G401.6 (cell line): ENCODE data around the gene NCAM1.

Experiments
- FAIRE-seq: peaks from 2 replicates; lab custom pipeline; 2012; peaks lifted over from hg19 to GRCh38; lab: Jason Lieb, UNC

The NCAM1 gene

GRCh38 chr11:113090716-113091480, 129.7 kb downstream of the NCAM1 start:
- no peak for FAIRE-seq

GRCh38 chr11:113091481-113091780, 130.2 kb downstream of the NCAM1 start:
- FAIRE-seq, result no peak

- FAIRE-seq, result no peak
These were observed 135.4 kb downstream of the NCAM1 start for GRCh38 chr11:113096648-113097047.

GRCh38 chr11:113103932-113104690, 142.9 kb downstream of the NCAM1 start:
- FAIRE-seq, result no peak

- FAIRE-seq, result no peak
These were observed 143.6 kb downstream of the NCAM1 start for GRCh38 chr11:113104691-113105251.

GRCh38 chr11:113105592-113105991, 144.4 kb downstream of the NCAM1 start:
- FAIRE-seq, result no peak

GRCh38 chr11:113106507-113106906, 145.3 kb downstream of the NCAM1 start:
- FAIRE-seq, result no peak

GRCh38 chr11:113110046-113110445, 148.8 kb downstream of the NCAM1 start:
- FAIRE-seq, result no peak

- FAIRE-seq, result no peak
These were observed 149.9 kb downstream of the NCAM1 start for GRCh38 chr11:113111156-113111555.

GRCh38 chr11:113112307-113112706, 151.1 kb downstream of the NCAM1 start:
- FAIRE-seq, result no peak

GRCh38 chr11:113113801-113114704, 152.8 kb downstream of the NCAM1 start:
- FAIRE-seq, result no peak

GRCh38 chr11:113114705-113115027, 153.4 kb downstream of the NCAM1 start:
- no peak for FAIRE-seq

GRCh38 chr11:113118104-113118503, 156.9 kb downstream of the NCAM1 start:
- FAIRE-seq, result no peak

GRCh38 chr11:113119074-113119473, 157.9 kb downstream of the NCAM1 start:
- FAIRE-seq, result no peak

- FAIRE-seq, result no peak
These were observed 158.9 kb downstream of the NCAM1 start for GRCh38 chr11:113119966-113120736.

GRCh38 chr11:113121746-113122145, 160.5 kb downstream of the NCAM1 start:
- no peak for FAIRE-seq

- no peak for FAIRE-seq
These were observed 162.8 kb downstream of the NCAM1 start for GRCh38 chr11:113124006-113124405.

- no peak for FAIRE-seq
These were observed 163.4 kb downstream of the NCAM1 start for GRCh38 chr11:113124578-113124977.

- no peak for FAIRE-seq
These were observed 168.2 kb downstream of the NCAM1 start for GRCh38 chr11:113129261-113129992.

GRCh38 chr11:113131036-113131775, 170.0 kb downstream of the NCAM1 start:
- FAIRE-seq, result no peak
